IMR-90 (cell line): ENCODE data around the gene PSME3. TPM values are rescaled to one million over a fixed set of nuclear protein-coding genes. Genes with fewer than 3 reads are reported as not detected.

Experiments
- ATAC-seq: fragments of 200-7000 bp; cut with Tn5 transposase; 2 replicates; pipeline ENCODE4 v1.9.1; 2020; ENCODE audit warnings: low read depth, mild to moderate bottlenecking, moderate library complexity
- BruUV-seq: library from RNA; stranded (reverse); fragments of 400-500 nt; replicated peaks from 2 replicates; lab custom pipeline; 2021; lab: Mats Ljungman, UMichigan
- CTCF ChIA-PET: fragments of 300-600 bp; formaldehyde crosslinking; extraction: SDS; loops from one replicate; lab custom pipeline; 2021; ENCODE audit warnings: antibody characterized with exemption; lab: Yijun Ruan, JAX
- POLR2A ChIA-PET: fragments of 300-600 bp; sonication (Branson Sonifier 250); formaldehyde crosslinking; loops from one replicate; lab custom pipeline; 2022; ENCODE audit warnings: antibody characterized with exemption; ENCODE audit not compliant: unreplicated experiment; lab: Charles Lee
- DNase-seq: peaks from one replicate; pipeline ENCODE4 v3.0.0; 2013
- H2AFZ ChIP-seq: replicated peaks from 2 replicates; pipeline ENCODE3; 2013; ENCODE audit warnings: low read length, mild to moderate bottlenecking; ENCODE audit not compliant: poor library complexity
- H2AK5ac ChIP-seq: 2 replicates; pipeline ENCODE4 v1.6.1; 2013; ENCODE audit warnings: low read depth, low read length, inconsistent platforms
- H2AK9ac ChIP-seq: replicated peaks from 2 replicates; pipeline ENCODE3; 2013; ENCODE audit warnings: mild to moderate bottlenecking, low read depth, low read length, moderate library complexity; ENCODE audit not compliant: poor library complexity
- H2BK120ac ChIP-seq: 2 replicates; pipeline ENCODE4 v1.6.1; 2013; ENCODE audit warnings: low read depth, low read length, inconsistent platforms
- H2BK15ac ChIP-seq: 3 replicates; pipeline ENCODE4 v1.6.1; 2013; ENCODE audit warnings: low read depth, low read length, inconsistent platforms
- H2BK20ac ChIP-seq: 2 replicates; pipeline ENCODE4 v1.6.1; 2013; ENCODE audit warnings: low read depth, mild to moderate bottlenecking, inconsistent platforms, low read length, moderate library complexity
- H2BK5ac ChIP-seq: 2 replicates; pipeline ENCODE4 v1.6.1; 2013; ENCODE audit warnings: mild to moderate bottlenecking, low read depth, low read length, inconsistent platforms; ENCODE audit not compliant: poor library complexity, severe bottlenecking
- H3K14ac ChIP-seq: replicated peaks from 2 replicates; pipeline ENCODE4 v1.6.1; 2013; ENCODE audit warnings: low read depth, low read length, inconsistent platforms
- H3K18ac ChIP-seq: 2 replicates; pipeline ENCODE4 v1.6.1; 2013; ENCODE audit warnings: low read depth, low read length, control low read depth
- H3K23ac ChIP-seq: 2 replicates; pipeline ENCODE4 v1.6.1; 2013; ENCODE audit warnings: low read depth, low read length, inconsistent platforms
- H3K27ac ChIP-seq: 2 replicates; pipeline ENCODE4 v1.5.1; 2013; ENCODE audit warnings: mild to moderate bottlenecking, control low read depth, low read length; ENCODE audit not compliant: insufficient read depth
- H3K27me3 ChIP-seq: 2 replicates; pipeline ENCODE4 v1.6.1; 2013; ENCODE audit warnings: low read length; ENCODE audit not compliant: control insufficient read depth, insufficient read depth
- H3K36me3 ChIP-seq: 2 replicates; pipeline ENCODE4 v1.6.1; 2013; ENCODE audit warnings: low read length, mixed read lengths; ENCODE audit not compliant: control insufficient read depth, insufficient read depth
- H3K4ac ChIP-seq: 2 replicates; pipeline ENCODE4 v1.6.1; 2013; ENCODE audit warnings: low read depth, low read length, inconsistent platforms
- H3K4me1 ChIP-seq: 2 replicates; pipeline ENCODE4 v1.6.1; 2013; ENCODE audit warnings: low read length, mixed read lengths; ENCODE audit not compliant: control insufficient read depth, insufficient read depth
- H3K4me2 ChIP-seq: 2 replicates; pipeline ENCODE4 v1.6.1; 2013; ENCODE audit warnings: low read depth, mild to moderate bottlenecking, control low read depth, low read length, moderate library complexity
- H3K4me3 ChIP-seq: 2 replicates; pipeline ENCODE4 v1.5.1; 2013; ENCODE audit warnings: low read depth, mild to moderate bottlenecking, control low read depth, low read length, moderate library complexity; ENCODE audit not compliant: insufficient read depth
- H3K56ac ChIP-seq: 2 replicates; pipeline ENCODE4 v1.6.1; 2013; ENCODE audit warnings: low read length, inconsistent platforms; ENCODE audit not compliant: insufficient read depth; ENCODE audit errors: extremely low read depth
- H3K79me1 ChIP-seq, 2 experiments: 2 replicates each; pipeline ENCODE4 v1.6.1; 2013; ENCODE audit warnings: low read length in 2 of 2, inconsistent platforms in 1 of 2, low read depth in 1 of 2
- H3K9ac ChIP-seq: 2 replicates; pipeline ENCODE4 v1.6.1; 2013; ENCODE audit warnings: low read depth, low read length, control low read depth
- H3K9me1 ChIP-seq: 2 replicates; pipeline ENCODE4 v1.6.1; 2013; ENCODE audit warnings: low read length, inconsistent platforms; ENCODE audit not compliant: insufficient read depth
- H3K9me3 ChIP-seq: 2 replicates; pipeline ENCODE4 v1.6.1; 2013; ENCODE audit warnings: low read length; ENCODE audit not compliant: control insufficient read depth, insufficient read depth
- H4K20me1 ChIP-seq: 2 replicates; pipeline ENCODE4 v1.6.1; 2013; ENCODE audit warnings: low read length, inconsistent platforms; ENCODE audit not compliant: insufficient read depth
- H4K5ac ChIP-seq: 2 replicates; pipeline ENCODE4 v1.6.1; 2013; ENCODE audit warnings: mild to moderate bottlenecking, low read depth, low read length, control low read depth
- H4K8ac ChIP-seq, 2 experiments: 2 replicates each; pipeline ENCODE4 v1.6.1; 2013; ENCODE audit warnings: low read depth in 2 of 2, low read length in 2 of 2, control low read depth in 1 of 2, inconsistent platforms in 1 of 2
- H4K91ac ChIP-seq: 2 replicates; pipeline ENCODE4 v1.6.1; 2013; ENCODE audit warnings: low read depth, low read length, inconsistent platforms; ENCODE audit not compliant: insufficient read depth
- ELK1 ChIP-seq: fragments of 150-350 bp; IDR thresholded peaks from 2 replicates; pipeline ENCODE4 v1.6.1; 2016; ENCODE audit warnings: low read depth, mild to moderate bottlenecking, low read length, moderate library complexity, borderline replicate concordance
- MXI1 ChIP-seq: IDR thresholded peaks from 2 replicates; pipeline ENCODE4 v1.6.1; 2012; ENCODE audit warnings: low read depth, mild to moderate bottlenecking, low read length, moderate library complexity, borderline replicate concordance
- RAD21 ChIP-seq: IDR thresholded peaks from 2 replicates; pipeline ENCODE4 v1.6.1; 2012; ENCODE audit warnings: low read length, improper control_type of control experiment
- USF2 ChIP-seq: fragments of 150-350 bp; IDR thresholded peaks from 2 replicates; pipeline ENCODE4 v1.6.1; 2017; ENCODE audit warnings: mild to moderate bottlenecking, antibody characterized with exemption, low read length, low read depth
- whole genome bisulfite sequencing, 2 experiments: methylation state at CpG; one replicate each; pipeline versions ENCODE4 v1.1.5 to v1.1.7; 2013; ENCODE audit warnings: missing lambda C conversion rate in 2 of 2; ENCODE audit not compliant: insufficient read length in 1 of 2; ENCODE audit errors: extremely low coverage in 2 of 2; 5-methylcytosine and 5-hydroxymethylcytosine counted together
- dilution Hi-C: fragments of 300-500 bp; cut with HindIII; formaldehyde crosslinking; loops from one replicate; pipeline ENCODE4 v1.14.3; 2018; ENCODE audit warnings: low sequenced_read_pairs; ENCODE audit not compliant: unreplicated experiment
- in situ Hi-C: fragments of 300-500 bp; cut with MboI; formaldehyde crosslinking; loops from 3 replicates; pipeline ENCODE4 v1.14.3; 2019; ENCODE audit warnings: low sequenced_read_pairs, inconsistent platforms, mixed read lengths
- intact Hi-C: fragments of 100-400 bp; cut with micrococcal nuclease; formaldehyde crosslinking; loops from 2 replicates; pipeline ENCODE4 v1.10.0; 2022
- polyA plus RNA-seq, 3 experiments: library from polyadenylated mRNA; depleted of rRNA; stranded (reverse); fragments of >200 nt; gene quantifications; 2 replicates each; pipeline ENCODE4 v1.2.3, GENCODE V29; 2012; ENCODE audit warnings: low replicate concordance in 1 of 3
- total RNA-seq: library from RNA; depleted of rRNA; stranded (reverse); fragments of >200 nt; gene quantifications from 2 replicates; pipeline ENCODE4 v1.2.3, GENCODE V29; 2012
- TF ChIP-seq, protein P1 (sequence below): conservative IDR thresholded peaks from 2 replicates; pipeline ENCODE4 v1.5.1; 2012; ENCODE audit warnings: mild to moderate bottlenecking, low read depth, low read length, improper control_type of control experiment

The PSME3 gene
- total and polyA plus RNA-seq, 2 of the 4 experiments (the other 2 are of a cell fraction): 72.4 to 100 TPM

DNA sequence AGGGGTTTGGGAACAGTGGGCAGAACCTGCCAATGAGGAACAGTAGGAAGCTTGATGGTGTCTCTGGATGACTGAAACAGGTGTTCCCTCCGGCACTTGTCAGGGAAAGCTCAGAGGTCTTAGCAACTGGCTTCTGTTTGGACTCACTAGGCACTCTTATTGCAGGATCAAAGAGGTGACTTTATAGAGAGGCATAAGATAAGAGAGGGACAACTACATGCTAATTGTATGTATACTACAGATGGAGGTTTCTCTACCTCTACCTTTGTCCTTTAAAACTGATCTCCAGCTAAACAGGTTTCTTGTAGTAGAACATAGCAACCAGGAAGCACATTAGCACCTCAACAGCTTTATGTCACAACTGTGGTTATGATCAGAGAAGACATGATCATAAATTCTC is 26.9 kb upstream of the PSME3 start:
- Histone ChIP-seq H2AK5ac (no peak overlapping the region), H2AK9ac (no peak overlapping the region), H3K9ac (no peak overlapping the region), H3K14ac (no peak overlapping the region), H3K18ac (no peak overlapping the region), H2BK120ac (no peak overlapping the region), H4K8ac (no peak overlapping the region), H3K23ac (no peak overlapping the region), H3K9me3 (no peaks in the 10 kb centered on the region), H2BK20ac (no peak overlapping the region), H3K56ac (no peak overlapping the region), H4K5ac (no peak overlapping the region), H3K4me3 (no peak overlapping the region), H3K4me1 (peaks cover 3% of the 10 kb centered on the region; the same call in 1 of the 2 replicates), H3K9me1 (peaks cover 5% of the 10 kb centered on the region; the same call in 1 of the 2 replicates), H2BK15ac (no peak overlapping the region), H2BK5ac (no peak overlapping the region), H2AFZ (no peak overlapping the region), H4K20me1 (no peaks in the 10 kb centered on the region), H3K79me1 (no peaks in the 10 kb centered on the region), H3K4me2 (no peak overlapping the region), H3K27ac (no peak overlapping the region), H4K91ac (no peak overlapping the region), H3K4ac (no peak overlapping the region), H3K36me3 (peaks cover 2% of the 10 kb centered on the region), H3K27me3 (no peaks in the 10 kb centered on the region)
- no TSS peak for BruUV-seq
- ATAC-seq (no peak), DNase-seq (no peak)
- TF ChIP-seq RAD21 (no peak), ELK1 (no peak), MXI1 (no peak), USF2 (no peak)
- TF ChIP-seq, protein P1, sequence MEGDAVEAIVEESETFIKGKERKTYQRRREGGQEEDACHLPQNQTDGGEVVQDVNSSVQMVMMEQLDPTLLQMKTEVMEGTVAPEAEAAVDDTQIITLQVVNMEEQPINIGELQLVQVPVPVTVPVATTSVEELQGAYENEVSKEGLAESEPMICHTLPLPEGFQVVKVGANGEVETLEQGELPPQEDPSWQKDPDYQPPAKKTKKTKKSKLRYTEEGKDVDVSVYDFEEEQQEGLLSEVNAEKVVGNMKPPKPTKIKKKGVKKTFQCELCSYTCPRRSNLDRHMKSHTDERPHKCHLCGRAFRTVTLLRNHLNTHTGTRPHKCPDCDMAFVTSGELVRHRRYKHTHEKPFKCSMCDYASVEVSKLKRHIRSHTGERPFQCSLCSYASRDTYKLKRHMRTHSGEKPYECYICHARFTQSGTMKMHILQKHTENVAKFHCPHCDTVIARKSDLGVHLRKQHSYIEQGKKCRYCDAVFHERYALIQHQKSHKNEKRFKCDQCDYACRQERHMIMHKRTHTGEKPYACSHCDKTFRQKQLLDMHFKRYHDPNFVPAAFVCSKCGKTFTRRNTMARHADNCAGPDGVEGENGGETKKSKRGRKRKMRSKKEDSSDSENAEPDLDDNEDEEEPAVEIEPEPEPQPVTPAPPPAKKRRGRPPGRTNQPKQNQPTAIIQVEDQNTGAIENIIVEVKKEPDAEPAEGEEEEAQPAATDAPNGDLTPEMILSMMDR: no peak
- dilution Hi-C loops (no loop called here), in situ Hi-C loops (no loop called here), intact Hi-C loops (no loop called here)
- ChIA-PET CTCF (no interaction called here), POLR2A (no interaction called here)
- WGBS, 2 experiments: no CpG with 5 or more reads among the region's 1 CpG
